Loucy (cell line): ENCODE data around the gene AKAP17A.

Experiments used
- H2AFZ ChIP-seq: fragments of 200-600 bp; sonication (generic); 2 replicates; pipeline ENCODE4 v1.6.0; 2016; ENCODE audit warnings: antibody characterized with exemption, mild to moderate bottlenecking, low read length, moderate library complexity
- H3F3A ChIP-seq: fragments of 200-600 bp; 2 replicates; pipeline ENCODE4 v1.6.0; 2016; ENCODE audit warnings: antibody characterized with exemption, low read depth, mild to moderate bottlenecking
- H3K27me3 ChIP-seq: fragments of 200-600 bp; sonication (generic); 2 replicates; pipeline ENCODE4 v1.6.1; 2014; ENCODE audit warnings: low read length, mild to moderate bottlenecking; ENCODE audit not compliant: insufficient read depth, poor library complexity, severe bottlenecking
- H3K36me3 ChIP-seq: fragments of 200-600 bp; sonication (generic); 2 replicates; pipeline ENCODE4 v1.6.1; 2016; ENCODE audit warnings: low read length; ENCODE audit not compliant: insufficient read depth
- H3K4me1 ChIP-seq: fragments of 200-600 bp; sonication (generic); 2 replicates; pipeline ENCODE4 v1.5.1; 2014; ENCODE audit warnings: low read length, mild to moderate bottlenecking; ENCODE audit not compliant: insufficient read depth, poor library complexity, severe bottlenecking
- H3K4me2 ChIP-seq: fragments of 200-600 bp; sonication (generic); 2 replicates; pipeline ENCODE4 v1.6.0; 2014; ENCODE audit warnings: antibody characterized with exemption, low read length, low read depth, mild to moderate bottlenecking; ENCODE audit not compliant: poor library complexity, severe bottlenecking
- H3K4me3 ChIP-seq: fragments of 200-600 bp; sonication (generic); 2 replicates; pipeline ENCODE4 v1.5.1; 2014; ENCODE audit warnings: low read length, mild to moderate bottlenecking, mixed read lengths; ENCODE audit not compliant: poor library complexity, severe bottlenecking
- H3K79me2 ChIP-seq: fragments of 200-600 bp; sonication (generic); 2 replicates; pipeline ENCODE4 v1.6.1; 2014; ENCODE audit warnings: low read length; ENCODE audit not compliant: insufficient read depth
- H3K9ac ChIP-seq: fragments of 200-600 bp; sonication (generic); 2 replicates; pipeline ENCODE4 v1.6.0; 2014; ENCODE audit warnings: mild to moderate bottlenecking, low read depth, low read length, moderate library complexity; ENCODE audit not compliant: poor library complexity, severe bottlenecking
- H3K9me2 ChIP-seq: fragments of 200-600 bp; sonication (generic); replicated peaks from 2 replicates; pipeline ENCODE4 v1.6.1; 2016; ENCODE audit warnings: low read depth, low read length, mixed read lengths
- H3K9me3 ChIP-seq: fragments of 200-600 bp; sonication (generic); 2 replicates; pipeline ENCODE4 v1.6.1; 2014; ENCODE audit warnings: mild to moderate bottlenecking, antibody characterized with exemption, low read length, low read depth; ENCODE audit not compliant: insufficient read depth
- H4K20me1 ChIP-seq: fragments of 200-600 bp; sonication (generic); 2 replicates; pipeline ENCODE4 v1.6.0; 2014; ENCODE audit warnings: antibody characterized with exemption, low read length, mild to moderate bottlenecking; ENCODE audit not compliant: insufficient read depth, poor library complexity, severe bottlenecking
- EZH2phosphoT487 ChIP-seq: fragments of 200-600 bp; IDR thresholded peaks from 2 replicates; pipeline ENCODE4 v1.6.1; 2018; ENCODE audit warnings: antibody characterized with exemption, mild to moderate bottlenecking, moderate library complexity, borderline replicate concordance
- TF ChIP-seq, protein P1 (sequence below): fragments of 200-600 bp; sonication (generic); conservative IDR thresholded peaks from 2 replicates; pipeline ENCODE4 v1.5.1; 2014; ENCODE audit warnings: mild to moderate bottlenecking, antibody characterized with exemption, low read length

The AKAP17A gene

DNA sequence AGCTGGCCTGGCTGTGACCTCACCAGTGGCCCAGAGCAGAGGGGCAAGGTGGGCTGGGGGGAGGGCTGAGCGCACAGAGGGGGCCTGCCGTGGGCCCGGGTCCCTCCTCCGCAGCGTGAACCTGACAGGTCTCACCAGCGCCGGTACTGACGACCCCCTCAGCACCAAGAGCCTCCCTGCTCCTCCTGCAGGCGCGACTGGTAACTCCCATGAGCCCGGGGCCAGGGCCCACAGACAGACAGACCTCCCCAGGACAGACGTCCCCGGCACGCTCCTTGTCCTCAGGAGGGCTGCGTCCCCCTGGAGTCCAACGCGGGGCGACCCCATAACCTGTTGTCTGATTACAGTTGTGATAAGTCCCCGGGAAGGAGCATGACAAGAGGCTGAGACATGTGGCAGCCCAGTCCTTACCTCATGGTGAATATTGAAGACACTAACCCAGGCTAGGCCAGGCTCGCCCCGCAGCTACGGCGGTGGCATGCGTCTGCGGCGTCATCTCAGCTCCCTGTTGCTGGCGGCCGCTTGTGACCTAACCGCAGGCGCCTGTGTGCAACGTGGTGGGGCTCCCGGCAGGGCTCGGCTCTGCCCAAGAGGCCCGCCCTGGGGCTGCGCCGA, 8.5 kb downstream of the AKAP17A start:
- H3F3A ChIP-seq: no peaks in the 10 kb centered on the region
- no peaks in the 10 kb centered on the region for H3K9me3 ChIP-seq
- peaks cover 25% of the 10 kb centered on the region; the same call in 1 of the 2 replicates for H3K79me2 ChIP-seq
- H3K9me2 ChIP-seq: no peaks in the 10 kb centered on the region
- no peak overlapping the region for H3K4me3 ChIP-seq
- H3K36me3 ChIP-seq: peaks cover 61% of the 10 kb centered on the region; the same call in 1 of the 2 replicates
- no peaks in the 10 kb centered on the region for H3K4me1 ChIP-seq
- H3K9ac ChIP-seq: no peak overlapping the region
- TF ChIP-seq, protein P1, sequence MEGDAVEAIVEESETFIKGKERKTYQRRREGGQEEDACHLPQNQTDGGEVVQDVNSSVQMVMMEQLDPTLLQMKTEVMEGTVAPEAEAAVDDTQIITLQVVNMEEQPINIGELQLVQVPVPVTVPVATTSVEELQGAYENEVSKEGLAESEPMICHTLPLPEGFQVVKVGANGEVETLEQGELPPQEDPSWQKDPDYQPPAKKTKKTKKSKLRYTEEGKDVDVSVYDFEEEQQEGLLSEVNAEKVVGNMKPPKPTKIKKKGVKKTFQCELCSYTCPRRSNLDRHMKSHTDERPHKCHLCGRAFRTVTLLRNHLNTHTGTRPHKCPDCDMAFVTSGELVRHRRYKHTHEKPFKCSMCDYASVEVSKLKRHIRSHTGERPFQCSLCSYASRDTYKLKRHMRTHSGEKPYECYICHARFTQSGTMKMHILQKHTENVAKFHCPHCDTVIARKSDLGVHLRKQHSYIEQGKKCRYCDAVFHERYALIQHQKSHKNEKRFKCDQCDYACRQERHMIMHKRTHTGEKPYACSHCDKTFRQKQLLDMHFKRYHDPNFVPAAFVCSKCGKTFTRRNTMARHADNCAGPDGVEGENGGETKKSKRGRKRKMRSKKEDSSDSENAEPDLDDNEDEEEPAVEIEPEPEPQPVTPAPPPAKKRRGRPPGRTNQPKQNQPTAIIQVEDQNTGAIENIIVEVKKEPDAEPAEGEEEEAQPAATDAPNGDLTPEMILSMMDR: no peak
- no peak for TF ChIP-seq EZH2phosphoT487
- H2AFZ ChIP-seq: no peak overlapping the region
- no peak overlapping the region for H3K4me2 ChIP-seq
- H4K20me1 ChIP-seq: peaks cover 8% of the 10 kb centered on the region
- no peaks in the 10 kb centered on the region for H3K27me3 ChIP-seq

DNA sequence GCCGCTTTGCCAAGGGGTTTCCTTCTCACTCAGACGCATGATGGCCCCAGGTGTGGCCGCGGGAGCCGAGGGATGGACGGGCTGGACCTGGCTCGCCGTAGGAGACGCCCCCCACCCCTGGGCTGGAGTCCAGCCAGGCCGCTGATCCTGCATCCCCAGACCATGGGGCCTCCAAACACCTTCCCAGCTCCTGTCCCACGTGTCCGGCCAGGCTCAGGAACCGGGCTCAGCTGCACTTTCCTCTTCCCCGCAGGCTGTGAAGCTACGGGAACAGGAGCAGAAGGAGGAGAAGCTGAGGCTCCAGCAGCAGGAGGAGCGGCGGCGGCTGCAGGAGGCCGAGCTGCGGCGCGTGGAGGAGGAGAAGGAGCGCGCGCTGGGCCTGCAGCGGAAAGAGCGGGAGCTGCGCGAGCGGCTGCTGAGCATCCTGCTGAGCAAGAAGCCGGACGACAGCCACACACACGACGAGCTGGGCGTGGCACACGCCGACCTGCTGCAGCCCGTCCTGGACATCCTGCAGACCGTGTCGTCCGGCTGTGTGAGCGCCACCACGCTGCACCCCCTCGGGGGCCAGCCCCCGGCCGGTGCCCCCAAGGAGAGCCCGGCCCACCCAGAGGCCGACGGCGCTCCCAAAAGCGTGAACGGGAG, 9.1 kb downstream of the AKAP17A start:
- H3K4me1 ChIP-seq: no peaks in the 10 kb centered on the region
- no peak overlapping the region for H3K9ac ChIP-seq
- no peaks in the 10 kb centered on the region for H3K9me3 ChIP-seq
- no peak overlapping the region for H3K4me3 ChIP-seq
- TF ChIP-seq, protein P1: no peak
- no peaks in the 10 kb centered on the region for H3F3A ChIP-seq
- no peaks in the 10 kb centered on the region for H3K9me2 ChIP-seq
- no peak overlapping the region for H3K4me2 ChIP-seq
- peaks cover 54% of the 10 kb centered on the region; the same call in 1 of the 2 replicates for H3K36me3 ChIP-seq
- no peaks in the 10 kb centered on the region for H3K27me3 ChIP-seq
- H3K79me2 ChIP-seq: peaks cover 18% of the 10 kb centered on the region; the same call in 1 of the 2 replicates
- peaks cover 2% of the 10 kb centered on the region for H4K20me1 ChIP-seq
- no peak overlapping the region for H2AFZ ChIP-seq

DNA sequence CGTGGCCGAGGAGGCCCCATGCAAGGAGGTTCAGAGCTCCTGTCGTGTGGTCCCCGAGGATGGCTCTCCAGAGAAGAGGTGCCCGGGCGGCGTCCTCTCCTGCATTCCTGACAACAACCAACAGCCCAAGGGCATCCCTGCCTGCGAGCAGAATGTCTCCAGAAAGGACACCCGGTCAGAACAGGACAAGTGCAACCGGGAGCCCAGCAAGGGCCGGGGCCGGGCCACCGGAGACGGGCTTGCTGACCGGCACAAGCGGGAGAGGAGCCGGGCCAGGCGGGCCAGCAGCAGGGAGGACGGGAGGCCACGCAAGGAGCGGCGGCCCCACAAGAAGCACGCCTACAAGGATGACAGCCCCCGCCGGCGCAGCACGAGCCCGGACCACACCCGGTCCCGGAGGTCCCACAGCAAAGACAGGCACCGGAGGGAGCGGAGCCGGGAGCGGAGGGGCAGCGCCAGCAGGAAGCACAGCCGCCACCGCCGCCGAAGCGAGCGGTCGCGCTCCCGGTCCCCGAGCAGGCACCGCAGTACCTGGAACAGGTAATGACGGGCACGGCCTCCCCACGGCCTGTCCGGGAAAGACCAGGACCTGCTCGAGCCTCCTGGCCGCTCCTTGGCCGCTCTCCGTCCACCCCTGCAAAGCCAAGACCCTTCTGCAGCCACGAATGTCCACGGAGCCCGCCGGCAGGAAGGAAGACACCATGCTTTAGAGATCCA, 9.8 kb downstream of the AKAP17A start:
- Histone ChIP-seq H3K9ac (no peak overlapping the region), H3K79me2 (peaks cover 14% of the 10 kb centered on the region; the same call in 1 of the 2 replicates), H3K27me3 (no peaks in the 10 kb centered on the region), H3K9me3 (no peaks in the 10 kb centered on the region), H3K4me1 (no peaks in the 10 kb centered on the region), H4K20me1 (peaks cover 2% of the 10 kb centered on the region), H3K4me3 (no peak overlapping the region), H2AFZ (no peak overlapping the region), H3F3A (no peaks in the 10 kb centered on the region), H3K36me3 (peaks cover 47% of the 10 kb centered on the region; the same call in 1 of the 2 replicates), H3K9me2 (no peaks in the 10 kb centered on the region), H3K4me2 (no peak overlapping the region)
- TF ChIP-seq, protein P1: no peak
- TF ChIP-seq EZH2phosphoT487: no peak
